DMS53 treated with DMSO at 0.1 percent for 48 hours (cell line): ENCODE results near the gene USH1G.
"Not testable (repeated sequence)": the region's sequence is repeated elsewhere in the genome, so short reads cannot be mapped to it uniquely, and the experiment has no call there.

Experiments used
- DNase-seq: peaks from one replicate; lab custom pipeline; 2025; ENCODE audit not compliant: unreplicated experiment; lab: John Stamatoyannopoulos, UW

USH1G gene

GRCh38 chr17:74877592-74878548, 45.2 kb downstream of the USH1G start:
- no peak for DNase-seq

- no peak for DNase-seq
These were observed 47.0 kb downstream of the USH1G start for GRCh38 chr17:74875977-74876593.

GRCh38 chr17:74875155-74875976, 47.7 kb downstream of the USH1G start:
- no peak for DNase-seq

DNA sequence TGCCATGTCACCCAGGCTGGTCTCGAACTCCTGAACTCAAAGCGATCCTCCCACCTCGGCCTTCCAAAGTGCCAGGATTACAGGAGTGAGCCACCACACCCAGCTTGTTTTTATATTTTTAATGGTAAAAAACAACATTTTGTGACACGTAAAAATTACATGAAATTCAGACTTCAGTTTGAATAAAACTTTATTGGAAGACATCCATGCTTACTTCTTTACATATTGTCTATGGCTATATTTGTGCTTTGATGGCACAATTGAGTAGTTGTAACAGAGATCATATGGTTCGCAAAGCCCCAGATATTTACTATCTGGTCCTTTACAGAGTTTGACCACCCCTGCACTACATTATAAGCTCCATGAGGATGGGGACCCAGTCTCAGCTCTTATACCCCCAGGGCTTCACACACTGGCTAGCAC, 48.4 kb downstream of the USH1G start:
- no peak for DNase-seq

- DNase-seq, result peak; percentile 32
These were observed 49.0 kb downstream of the USH1G start for GRCh38 chr17:74873874-74874614.

- DNase-seq, result peak; percentile 99
These were observed 49.8 kb downstream of the USH1G start for GRCh38 chr17:74873037-74873873.

DNA sequence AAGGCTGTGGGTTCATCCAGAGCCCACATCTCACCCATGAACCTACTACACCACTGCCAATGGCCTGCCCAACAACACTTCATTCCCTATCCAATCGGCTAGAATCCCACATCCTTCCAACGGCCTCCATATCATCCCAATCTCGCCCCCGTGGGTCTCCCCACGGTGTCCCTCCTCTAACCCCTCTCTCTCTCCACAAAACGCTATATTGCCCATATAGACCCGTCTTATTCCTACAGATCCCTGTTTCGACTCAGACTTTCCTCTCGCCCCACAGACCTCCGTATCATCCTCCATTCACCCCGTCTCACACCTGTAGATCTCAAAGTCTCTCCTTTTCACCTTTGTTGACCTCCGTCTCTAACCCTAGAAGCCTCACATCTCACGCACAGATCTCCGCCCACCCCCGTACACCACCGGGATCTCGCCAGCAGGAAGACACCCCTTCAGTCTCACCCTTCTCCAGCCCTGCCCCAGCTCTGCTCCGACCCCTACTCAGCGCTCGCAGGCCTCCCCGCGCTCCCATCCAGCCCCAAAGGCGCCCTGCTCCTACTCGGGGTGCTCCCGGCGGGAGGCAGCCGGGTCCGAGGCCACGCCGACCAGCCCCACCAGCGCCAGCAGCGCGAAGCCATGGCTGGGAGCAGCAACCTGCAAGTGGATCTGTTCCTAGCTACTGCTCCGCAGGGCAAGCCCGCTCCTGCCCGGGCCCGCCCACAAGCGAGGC, 50.6 kb downstream of the USH1G start, which contains the start of gene FDXR:
Gene FDXR, minus strand, starts transcription at position 682 of the 724 bp plus-strand sequence. Its CDS starts 50 bp downstream, at position 632.
- no peak for DNase-seq

- DNase-seq, result no peak
These were observed 51.5 kb downstream of the USH1G start for GRCh38 chr17:74871356-74872076.

GRCh38 chr17:74870512-74870911, 52.5 kb downstream of the USH1G start:
- no peak for DNase-seq

DNA sequence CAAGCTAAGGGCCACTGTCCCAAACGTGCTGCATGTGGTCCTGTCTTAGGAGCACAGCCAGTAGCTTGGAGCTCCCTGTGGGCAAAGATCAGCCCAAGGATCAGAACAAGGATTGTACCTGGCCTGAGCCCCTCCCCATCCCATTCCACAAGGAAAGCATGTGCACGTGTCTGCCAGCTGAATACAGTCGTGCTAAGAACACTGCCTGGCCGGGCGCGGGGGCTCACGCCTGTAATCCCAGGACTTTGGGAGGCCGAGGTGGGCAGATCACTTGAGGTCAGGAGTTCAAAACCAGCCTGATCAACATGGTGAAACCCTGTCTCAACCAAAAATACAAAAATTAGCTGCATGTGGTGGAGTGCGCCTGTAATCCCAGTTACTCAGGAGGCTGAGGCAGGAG, 53.0 kb downstream of the USH1G start:
- not testable (repeated sequence) for DNase-seq

GRCh38 chr17:74868908-74869255, 54.2 kb downstream of the USH1G start:
- DNase-seq, result no peak

DNA sequence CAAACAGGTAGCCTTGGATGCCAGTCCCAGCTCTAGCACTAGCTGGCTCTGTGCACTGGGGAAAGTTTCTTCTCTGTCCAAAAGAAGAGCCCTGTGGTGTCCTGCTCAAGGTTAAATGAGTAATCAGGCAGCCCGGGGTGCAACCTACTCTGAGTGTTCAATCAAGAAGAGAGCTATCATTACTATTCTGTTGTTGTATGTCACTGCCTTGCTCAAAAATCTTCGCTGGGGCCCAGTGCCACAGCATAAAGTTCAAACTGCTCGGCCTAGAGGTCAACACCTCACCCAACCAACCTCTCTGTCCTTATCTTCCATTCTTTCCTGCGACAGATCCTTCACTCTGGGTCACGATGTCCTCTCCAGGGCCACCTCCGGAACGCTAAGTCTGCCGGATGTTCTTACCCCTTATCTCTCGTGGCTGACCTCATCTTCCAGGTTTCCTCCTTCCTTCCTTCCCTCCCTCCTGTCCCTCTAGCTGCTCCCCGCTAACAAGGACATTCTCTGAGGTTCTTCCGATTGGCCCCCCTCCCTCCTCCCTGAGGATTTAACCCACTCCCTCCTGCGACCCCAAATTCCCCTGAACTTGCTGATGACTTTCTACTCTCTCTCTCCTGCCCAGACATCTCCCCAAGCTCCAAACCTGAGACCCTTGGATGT, 54.7 kb downstream of the USH1G start:
- DNase-seq, result no peak

DNA sequence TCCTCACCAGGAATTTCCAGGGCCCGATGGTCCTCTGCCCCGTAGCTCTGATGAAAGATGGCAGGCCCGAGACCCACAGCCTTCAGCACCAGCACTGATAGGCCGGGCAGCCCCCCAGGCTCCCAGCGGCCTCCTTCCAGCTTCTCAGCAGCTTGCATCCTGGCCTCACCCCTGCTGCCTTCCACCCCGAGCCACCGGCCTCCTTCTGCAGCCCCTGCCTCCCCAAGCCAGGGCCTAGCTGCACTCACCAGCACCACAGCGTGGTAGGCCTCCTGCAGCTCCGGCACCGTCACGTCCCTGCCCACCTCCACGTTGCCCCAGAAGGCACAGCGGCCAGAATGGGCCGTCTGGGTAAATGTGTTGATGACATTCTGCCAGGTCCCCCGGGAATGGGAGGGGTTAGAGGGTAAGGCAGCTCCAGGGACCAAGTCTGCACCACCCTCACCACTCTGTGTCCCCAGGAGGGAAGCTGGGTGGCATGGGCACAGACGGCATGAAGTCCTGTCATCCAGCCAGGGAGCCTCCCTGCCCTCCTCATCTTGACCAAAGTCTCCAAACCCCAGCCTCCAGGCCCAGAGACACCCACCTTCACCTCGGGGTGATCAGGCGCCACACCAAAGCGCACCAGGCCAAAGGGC, 56.7 kb downstream of the USH1G start:
- DNase-seq, result no peak
